Measurements from ENCODE around the gene BUD31.

- TF ChIP-seq EZH2 (IDR thresholded peaks at IDR 0.05): no peak
- TF ChIP-seq FOXP2 (optimal IDR thresholded peaks at IDR 0.05; ENCODE audit: control extremely low read depth, extremely low read length, insufficient read depth): no peak
Observed at GRCh38 chr7:99453105-99453504, 44.3 kb downstream of the BUD31 start.

Data from SK-N-MC (cell line).